ENCODE measurements around the gene TLL2. TPM values are rescaled to one million over a fixed set of nuclear protein-coding genes. Genes with fewer than 3 reads are reported as not detected.

The TLL2 gene
- total and polyA plus RNA-seq, 11 donors = 1.8 to 8.6 (median 4.6) TPM

DNA sequence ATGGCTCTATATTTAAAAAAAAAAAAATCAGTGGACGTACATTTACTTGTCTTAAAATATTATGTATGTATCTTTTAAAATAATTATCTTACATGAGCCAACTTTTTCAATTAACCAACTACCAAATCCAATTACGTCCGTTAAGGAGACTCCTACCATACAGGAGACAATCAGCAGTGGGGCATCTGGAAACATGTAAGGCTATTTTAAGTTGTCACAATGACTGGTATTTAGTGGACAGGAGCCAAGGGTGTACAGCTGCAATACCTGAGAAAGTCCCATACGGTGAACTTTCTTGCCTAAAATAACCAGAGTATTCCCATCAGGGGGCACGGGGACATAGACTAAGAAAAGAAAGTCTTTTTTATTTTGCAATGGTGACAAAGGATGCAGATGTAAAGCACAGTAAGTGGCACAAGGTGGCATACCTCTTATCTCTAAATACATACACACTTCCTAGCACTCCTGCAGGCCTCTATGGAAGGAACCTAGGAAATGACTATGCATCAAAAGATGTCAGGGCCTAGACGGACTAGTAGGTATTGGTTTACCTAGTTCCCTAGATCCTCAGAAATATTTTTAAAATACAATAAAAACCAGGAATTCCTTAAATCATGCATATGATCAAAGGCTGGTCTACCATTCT is 16.0 kb upstream of the TLL2 start:
- intact Hi-C loops (cut with DNase I) = no loop called here
- H3K4me3 ChIP-seq = no peak overlapping the region
- peaks cover 0 to 93% (median 74%) of the 10 kb centered on the region in 9 donors for H3K36me3 ChIP-seq
- H3K9me3 ChIP-seq = no peaks in the 10 kb centered on the region
- 38 to 57% (median 48%) methylated on average over 6 of the region's 6 CpGs for WGBS, 4 donors
- H3K4me1 ChIP-seq = peaks cover 0 to 12% (median 1%) of the 10 kb centered on the region in 12 donors
- ATAC-seq (peak; percentile 47 to 91 (median 78)), DNase-seq (no peak)
- H3K27ac ChIP-seq = peak overlapping the region in 1 of 12 donors; percentile 21
- no peaks in the 10 kb centered on the region for H3K27me3 ChIP-seq
- TF ChIP-seq, protein P1, sequence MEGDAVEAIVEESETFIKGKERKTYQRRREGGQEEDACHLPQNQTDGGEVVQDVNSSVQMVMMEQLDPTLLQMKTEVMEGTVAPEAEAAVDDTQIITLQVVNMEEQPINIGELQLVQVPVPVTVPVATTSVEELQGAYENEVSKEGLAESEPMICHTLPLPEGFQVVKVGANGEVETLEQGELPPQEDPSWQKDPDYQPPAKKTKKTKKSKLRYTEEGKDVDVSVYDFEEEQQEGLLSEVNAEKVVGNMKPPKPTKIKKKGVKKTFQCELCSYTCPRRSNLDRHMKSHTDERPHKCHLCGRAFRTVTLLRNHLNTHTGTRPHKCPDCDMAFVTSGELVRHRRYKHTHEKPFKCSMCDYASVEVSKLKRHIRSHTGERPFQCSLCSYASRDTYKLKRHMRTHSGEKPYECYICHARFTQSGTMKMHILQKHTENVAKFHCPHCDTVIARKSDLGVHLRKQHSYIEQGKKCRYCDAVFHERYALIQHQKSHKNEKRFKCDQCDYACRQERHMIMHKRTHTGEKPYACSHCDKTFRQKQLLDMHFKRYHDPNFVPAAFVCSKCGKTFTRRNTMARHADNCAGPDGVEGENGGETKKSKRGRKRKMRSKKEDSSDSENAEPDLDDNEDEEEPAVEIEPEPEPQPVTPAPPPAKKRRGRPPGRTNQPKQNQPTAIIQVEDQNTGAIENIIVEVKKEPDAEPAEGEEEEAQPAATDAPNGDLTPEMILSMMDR (IDR thresholded peaks at IDR 0.05) = no peak
- TF ChIP-seq POLR2A (IDR thresholded peaks at IDR 0.05) = no peak

DNA sequence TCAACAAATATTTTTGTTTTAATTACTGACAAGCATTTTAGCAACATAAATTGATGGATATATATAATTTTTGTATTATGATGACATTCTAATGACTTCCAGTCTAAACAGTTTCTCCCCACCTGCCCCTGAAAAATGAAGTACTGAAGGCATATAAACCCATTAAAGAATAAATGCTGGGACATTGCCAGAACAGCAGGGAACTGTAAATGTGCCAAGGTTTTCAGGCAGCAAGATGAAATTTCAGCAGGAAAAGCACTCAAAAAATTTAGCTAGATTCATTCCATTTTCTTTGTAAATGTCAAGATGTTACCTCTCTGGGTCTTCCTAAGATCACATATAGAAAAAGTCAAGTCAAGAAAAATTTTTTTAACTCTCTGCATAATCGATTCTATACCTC is 11.0 kb upstream of the TLL2 start:
- Histone ChIP-seq H3K36me3 (peaks cover 0 to 98% (median 70%) of the 10 kb centered on the region in 9 donors), H3K4me3 (no peak overlapping the region), H3K9me3 (no peaks in the 10 kb centered on the region), H3K27me3 (no peaks in the 10 kb centered on the region), H3K27ac (no peak overlapping the region), H3K4me1 (peaks cover 0 to 4% (median 0%) of the 10 kb centered on the region in 12 donors)
- ATAC-seq = no peak
- DNase-seq = no peak
- intact Hi-C loops (cut with DNase I) = no loop called here
- no peak for TF ChIP-seq POLR2A (IDR thresholded peaks at IDR 0.05)
- TF ChIP-seq, protein P1 (IDR thresholded peaks at IDR 0.05) = no peak
- WGBS, 4 donors = 78 to 89% (median 83%) methylated on average over 1 of the region's 1 CpG

DNA sequence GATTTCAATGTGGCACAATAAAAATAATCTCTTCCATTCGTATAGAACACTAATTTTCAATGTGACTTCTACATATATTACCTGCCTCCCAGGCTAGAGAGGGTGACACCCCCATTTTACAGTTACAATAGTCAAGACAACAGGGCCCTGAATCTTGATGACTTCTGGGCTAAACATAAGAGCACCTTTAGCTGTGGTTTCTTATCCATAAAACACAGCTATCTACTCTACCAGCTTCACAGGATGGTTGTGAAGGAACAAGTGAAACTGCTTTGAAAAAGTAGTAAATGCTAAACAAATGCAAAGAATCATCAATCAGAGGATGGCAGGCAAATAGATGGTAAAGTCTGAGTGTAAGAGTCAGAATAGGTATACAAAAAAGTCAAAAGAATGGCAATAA is 3.6 kb upstream of the TLL2 start:
- H3K36me3 ChIP-seq = peaks cover 0 to 40% (median 27%) of the 10 kb centered on the region in 9 donors
- H3K27ac ChIP-seq = no peak overlapping the region
- TF ChIP-seq, protein P1 (IDR thresholded peaks at IDR 0.05) = no peak
- TF ChIP-seq POLR2A (IDR thresholded peaks at IDR 0.05) = no peak
- no peak for ATAC-seq
- peaks cover 4 to 24% (median 12%) of the 10 kb centered on the region in 12 donors for H3K4me1 ChIP-seq
- no peak for DNase-seq
- H3K4me3 ChIP-seq = no peak overlapping the region
- peaks cover 0 to 22% (median 0%) of the 10 kb centered on the region in 9 donors for H3K27me3 ChIP-seq
- no peaks in the 10 kb centered on the region for H3K9me3 ChIP-seq
- intact Hi-C loops (cut with DNase I) = no loop called here
- 92 to 96% (median 94%) methylated on average over 1 of the region's 1 CpG for WGBS, 4 donors

DNA sequence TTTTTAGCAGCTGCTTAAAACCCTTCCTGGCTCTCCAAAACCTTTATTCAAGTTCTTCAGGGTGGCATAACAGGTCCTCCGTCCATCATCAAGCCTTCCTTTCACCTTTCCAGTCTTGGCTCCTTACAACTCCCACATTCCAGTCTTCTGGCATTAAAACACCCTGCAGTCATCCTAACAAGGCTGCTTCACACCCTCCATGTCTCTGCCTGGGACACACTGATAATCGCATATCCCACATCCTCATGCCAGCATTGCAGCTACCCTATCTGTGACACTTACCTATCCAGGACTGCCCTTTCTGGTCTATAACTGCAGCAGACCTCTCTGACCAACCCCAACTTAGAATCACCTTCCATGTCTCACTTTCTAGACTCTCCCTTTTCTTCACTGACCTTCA is 2.6 kb upstream of the TLL2 start:
- WGBS, 4 donors = 80 to 85% (median 83%) methylated on average over 2 of the region's 2 CpGs
- intact Hi-C loops (cut with DNase I) = no loop called here
- no peak for TF ChIP-seq POLR2A (IDR thresholded peaks at IDR 0.05)
- TF ChIP-seq, protein P1 (IDR thresholded peaks at IDR 0.05) = no peak

More for the DNA sequence above, 2.6 kb upstream of the TLL2 start:
- H3K27ac ChIP-seq = no peak overlapping the region
- H3K36me3 ChIP-seq = peaks cover 0 to 31% (median 18%) of the 10 kb centered on the region in 9 donors
- H3K4me3 ChIP-seq = no peak overlapping the region
- peaks cover 4 to 34% (median 16%) of the 10 kb centered on the region in 12 donors for H3K4me1 ChIP-seq
- DNase-seq (no peak), ATAC-seq (no peak)
- H3K9me3 ChIP-seq = no peaks in the 10 kb centered on the region
- H3K27me3 ChIP-seq = peaks cover 0 to 32% (median 0%) of the 10 kb centered on the region in 9 donors
